GM12878 (cell line): ENCODE data around the gene TEX51. TPM values are rescaled to one million over a fixed set of nuclear protein-coding genes. Genes with fewer than 3 reads are reported as not detected.

Experiments used
- ATAC-seq: fragments of 200-7000 bp; cut with Tn5 transposase; 3 replicates; pipeline ENCODE4 v1.9.1; 2020; ENCODE audit warnings: mild to moderate bottlenecking, moderate library complexity
- BruUV-seq: library from RNA; stranded (reverse); fragments of 400-500 nt; replicated peaks from 2 replicates; lab custom pipeline; 2021; lab: Mats Ljungman, UMichigan
- CTCF ChIA-PET: fragments of 300-600 bp; sonication (Branson Sonifier 250); formaldehyde crosslinking; extraction: SDS; loops from one replicate; lab custom pipeline; 2021; ENCODE audit warnings: inconsistent platforms; lab: Yijun Ruan, JAX
- POLR2A ChIA-PET: fragments of 350-600 bp; formaldehyde crosslinking; extraction: SDS; loops from one replicate; lab custom pipeline; 2021; ENCODE audit warnings: inconsistent platforms; lab: Charles Lee
- RAD21 ChIA-PET: fragments of 300-600 bp; sonication (Branson Sonifier 250); formaldehyde crosslinking; loops from one replicate; lab custom pipeline; 2023; ENCODE audit warnings: antibody characterized with exemption; ENCODE audit not compliant: unreplicated experiment; lab: Charles Lee
- SMC1A ChIA-PET: fragments of 300-600 bp; sonication (Branson Sonifier 250); formaldehyde crosslinking; loops from one replicate; lab custom pipeline; 2023; ENCODE audit not compliant: unreplicated experiment, uncharacterized antibody; lab: Charles Lee
- DNase-seq: peaks from one replicate; pipeline ENCODE4 v3.0.0-alpha.2; 2011; ENCODE audit warnings: low read depth, low spot score
- FAIRE-seq: peaks from 3 replicates; lab custom pipeline; 2011; peaks lifted over from hg19 to GRCh38; lab: Jason Lieb, UNC
- H2AFZ ChIP-seq: 2 replicates; pipeline ENCODE4 v1.6.0; 2011; ENCODE audit warnings: low read depth, low read length, control low read depth; ENCODE audit not compliant: control insufficient read depth
- H3K27ac ChIP-seq: 2 replicates; pipeline ENCODE4 v1.5.1; 2011; ENCODE audit warnings: control low read depth; ENCODE audit not compliant: control insufficient read depth, insufficient read depth
- H3K27me3 ChIP-seq, 2 experiments: replicated peaks in 1 of 2; 2 replicates each; pipeline versions ENCODE4 v1.6.0 to v1.6.1; 2011; ENCODE audit warnings: low read length in 1 of 2; ENCODE audit not compliant: control insufficient read depth in 2 of 2, insufficient read depth in 2 of 2
- H3K36me3 ChIP-seq, 2 experiments: 2 replicates each; pipeline ENCODE4 v1.5.1; 2011; ENCODE audit warnings: low read length in 1 of 2; ENCODE audit not compliant: control insufficient read depth in 2 of 2, insufficient read depth in 2 of 2
- H3K4me1 ChIP-seq: 2 replicates; pipeline ENCODE4 v1.6.1; 2011; ENCODE audit warnings: mild to moderate bottlenecking, low read length, moderate library complexity, mixed read lengths; ENCODE audit not compliant: control insufficient read depth, insufficient read depth
- H3K4me2 ChIP-seq: 2 replicates; pipeline ENCODE4 v1.6.0; 2011; ENCODE audit warnings: control low read depth; ENCODE audit not compliant: control insufficient read depth, insufficient read depth
- H3K4me3 ChIP-seq: fragments of 200-600 bp; sonication (generic); 2 replicates; pipeline ENCODE4 v1.5.1; 2016
- H3K79me2 ChIP-seq: 2 replicates; pipeline ENCODE4 v1.6.0; 2011; ENCODE audit warnings: low read length; ENCODE audit not compliant: control insufficient read depth, insufficient read depth
- H3K9ac ChIP-seq: 2 replicates; pipeline ENCODE4 v1.8.0; 2011; ENCODE audit warnings: low read length, control low read depth, mixed read lengths; ENCODE audit not compliant: control insufficient read depth, insufficient read depth
- H3K9me3 ChIP-seq: replicated peaks from 3 replicates; pipeline ENCODE4 v1.5.1; 2011; ENCODE audit warnings: mild to moderate bottlenecking, low read length; ENCODE audit not compliant: control insufficient read depth, insufficient read depth
- H4K20me1 ChIP-seq: 2 replicates; pipeline ENCODE4 v1.6.0; 2011; ENCODE audit not compliant: control insufficient read depth, insufficient read depth
- CBFB ChIP-seq: IDR thresholded peaks from 2 replicates; pipeline ENCODE4 v1.6.1; 2016; ENCODE audit warnings: antibody characterized with exemption, low read depth
- MXI1 ChIP-seq: fragments of 150-350 bp; IDR thresholded peaks from 2 replicates; pipeline ENCODE4 v1.6.1; 2011; ENCODE audit warnings: low read depth, mild to moderate bottlenecking, inconsistent platforms, low read length, improper control_type of control experiment
- MYB ChIP-seq: fragments of 150-350 bp; IDR thresholded peaks from 2 replicates; pipeline ENCODE4 v1.6.1; 2014; ENCODE audit warnings: mild to moderate bottlenecking, low read depth, low read length, borderline replicate concordance
- PAX5 ChIP-seq: IDR thresholded peaks from 2 replicates; pipeline ENCODE4 v1.6.1; 2011; ENCODE audit warnings: low read depth, low read length, borderline replicate concordance
- POLR2A ChIP-seq: IDR thresholded peaks from 2 replicates; pipeline ENCODE4 v1.6.1; 2011; ENCODE audit warnings: low read depth, mild to moderate bottlenecking, low read length
- REST ChIP-seq: IDR thresholded peaks from 2 replicates; pipeline ENCODE4 v1.6.1; 2012; ENCODE audit warnings: mild to moderate bottlenecking, low read depth, low read length
- SREBF1 ChIP-seq: IDR thresholded peaks from 2 replicates; pipeline ENCODE4 v1.6.1; 2012; ENCODE audit warnings: mild to moderate bottlenecking, low read length
- ZNF207 ChIP-seq: fragments of 450-650 bp; IDR thresholded peaks from 2 replicates; pipeline ENCODE4 v1.6.1; 2014; ENCODE audit warnings: antibody characterized with exemption, mild to moderate bottlenecking, borderline replicate concordance
- ZNF24 ChIP-seq: fragments of 450-650 bp; IDR thresholded peaks from 2 replicates; pipeline ENCODE4 v1.6.1; 2017; ENCODE audit warnings: antibody characterized with exemption, mild to moderate bottlenecking
- WGBS: methylation state at CpG from one replicate; pipeline ENCODE4 v1.1.6; 2016; ENCODE audit warnings: low lambda C conversion rate; ENCODE audit not compliant: insufficient replicate concordance, insufficient coverage; ENCODE audit errors: missing lambda C conversion rate; 5-methylcytosine and 5-hydroxymethylcytosine counted together
- in situ Hi-C: fragments of 300-500 bp; cut with MboI; formaldehyde crosslinking; loops from 9 replicates; pipeline ENCODE4 v1.14.3; 2018; ENCODE audit warnings: mixed read lengths
- intact Hi-C: fragments of 100-400 bp; cut with micrococcal nuclease; formaldehyde crosslinking; loops from one replicate; pipeline ENCODE4 v1.14.2; 2022; ENCODE audit not compliant: unreplicated experiment
- polyA plus RNA-seq, 11 experiments: library from polyadenylated mRNA; depleted of rRNA in 4 of 11; unstranded in 6 of 11; stranded (reverse) in 5 of 11; fragments of >200 nt; fragmentation: Nextera tagmentation in 4 of 11; fragmentation: Illumina TruSeq in 1 of 11; extraction: Ambion mirVana in 4 of 11; extraction: Trizol in 1 of 11; gene quantifications; 1 replicate in 1 of 11; 2 replicates in 10 of 11; pipeline versions ENCODE4 v1.2.1 to v1.2.3, GENCODE V29; 2011 to 2016; ENCODE audit warnings: inconsistent platforms in 2 of 11, missing spikeins in 2 of 11, low read depth in 1 of 11
- total RNA-seq, 4 experiments: library from RNA; depleted of rRNA in 3 of 4; stranded (reverse); fragments of >200 nt in 3 of 4; fragmentation: Illumina TruSeq in 1 of 4; extraction: Trizol in 1 of 4; gene quantifications; 2 replicates each; pipeline versions ENCODE4 v1.2.1 to v1.2.3, GENCODE V29; 2013 to 2021

TEX51 gene
- total and polyA plus RNA-seq, 10 of the 15 experiments (the other 5 are each of a cell fraction or from before 2014, with no cell fraction given), result not detected

- ChIA-PET SMC1A (no interaction called here), RAD21 (no interaction called here), POLR2A (no interaction called here), CTCF (no interaction called here)
- Histone ChIP-seq H3K27ac (no peak overlapping the region), H3K79me2 (no peaks in the 10 kb centered on the region), H2AFZ (no peak overlapping the region), H3K4me3 (no peak overlapping the region), H4K20me1 (no peaks in the 10 kb centered on the region), H3K9ac (no peak overlapping the region), H3K27me3 (peaks cover 1 to 3% of the 10 kb centered on the region in 2 experiments; a peak in 2 of 4 replicates), H3K4me1 (no peaks in the 10 kb centered on the region), H3K9me3 (no peaks in the 10 kb centered on the region), H3K36me3 (no peaks in the 10 kb centered on the region), H3K4me2 (no peak overlapping the region)
- BruUV-seq, result no TSS peak
- no peak for ATAC-seq
- intact Hi-C loops, result no loop called here
- 0% methylated on average over 3 of the region's 3 CpGs for WGBS
- in situ Hi-C loops, result no loop called here
- no peak for FAIRE-seq
- DNase-seq, result no peak
- TF ChIP-seq MYB (no peak), MXI1 (no peak), CBFB (no peak), ZNF207 (no peak), SREBF1 (no peak), POLR2A (no peak), ZNF24 (no peak), PAX5 (no peak), REST (no peak)
These were observed 40.3 kb upstream of the TEX51 start for GRCh38 chr2:126858436-126858835.
